Thymus (tissue), 11 donors: Measurements from ENCODE around the gene CHMP2B. TPM values are rescaled to one million over a fixed set of nuclear protein-coding genes. Genes with fewer than 3 reads are reported as not detected.
"Not testable (repeated sequence)": the region's sequence is repeated elsewhere in the genome, so short reads cannot be mapped to it uniquely, and the experiment has no call there.

Experiments used
- DNase-seq, 9 donors: peaks; one replicate each; pipeline ENCODE4 v3.0.0-alpha.2; 2013; ENCODE audit warnings: low spot score in 9 of 9, low read depth in 6 of 9, missing footprints in 1 of 9
- H3K27ac ChIP-seq, 2 donors: one replicate each; pipeline ENCODE4 v1.5.1; 2013; ENCODE audit warnings: control low read depth in 1 of 2, low read depth in 1 of 2, low read length in 1 of 2, mild to moderate bottlenecking in 1 of 2, moderate library complexity in 1 of 2
- H3K27me3 ChIP-seq, 2 donors: one replicate each; pipeline ENCODE4 v1.5.1; 2013; ENCODE audit warnings: low read length in 1 of 2; ENCODE audit not compliant: control insufficient read depth in 2 of 2, insufficient read depth in 1 of 2
- H3K36me3 ChIP-seq, 2 donors: one replicate each; pipeline ENCODE4 v1.5.1; 2013; ENCODE audit warnings: low read length in 1 of 2, mild to moderate bottlenecking in 1 of 2, moderate library complexity in 1 of 2; ENCODE audit not compliant: control insufficient read depth in 2 of 2, insufficient read depth in 2 of 2
- H3K4me1 ChIP-seq, 2 donors: one replicate each; pipeline ENCODE4 v1.5.1; 2013; ENCODE audit warnings: low read length in 2 of 2; ENCODE audit not compliant: control insufficient read depth in 2 of 2, insufficient read depth in 2 of 2
- H3K4me3 ChIP-seq, 2 donors: one replicate each; pipeline ENCODE4 v1.5.1; 2013; ENCODE audit warnings: low read length in 2 of 2, control low read depth in 1 of 2, mild to moderate bottlenecking in 1 of 2
- H3K9me3 ChIP-seq, 2 donors: one replicate each; pipeline ENCODE4 v1.5.1; 2013; ENCODE audit warnings: low read length in 1 of 2, mild to moderate bottlenecking in 1 of 2; ENCODE audit not compliant: control insufficient read depth in 2 of 2, insufficient read depth in 1 of 2
- WGBS: extraction: QIAGEN DNeasy Blood & Tissue Kit; methylation state at CpG from one replicate; pipeline ENCODE4 v1.1.7; 2013; 5-methylcytosine and 5-hydroxymethylcytosine counted together
- polyA plus RNA-seq: library from polyadenylated mRNA; stranded (reverse); fragments of 200-250 nt; gene quantifications from one replicate; pipeline ENCODE4 v1.2.3, GENCODE V29; 2013
- total RNA-seq: library from RNA; stranded (reverse); fragments of 120-200 nt; gene quantifications from one replicate; pipeline ENCODE4 v1.2.4, GENCODE V29; 2013
- donor health status: healthy.

Gene CHMP2B
- total and polyA plus RNA-seq, 2 donors, result 14.1 to 30.6 TPM

DNA sequence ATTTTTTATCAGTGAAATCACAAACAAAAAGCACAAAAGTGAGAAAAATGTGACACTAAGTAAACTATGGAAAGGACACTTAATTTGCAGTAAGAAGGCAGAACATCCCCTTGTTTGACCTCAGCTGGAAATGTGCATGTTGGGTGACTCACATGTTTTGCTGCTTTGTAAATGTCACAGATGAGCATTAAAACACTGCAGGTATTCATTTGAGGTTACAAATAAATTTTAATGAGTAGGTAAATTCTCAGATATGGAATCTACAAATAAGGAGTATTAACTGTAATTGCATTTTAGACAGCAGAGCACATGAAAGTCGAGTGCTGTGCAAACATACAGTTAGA is 20.3 kb downstream of the CHMP2B start:
- no peak for DNase-seq
- H3K36me3 ChIP-seq, result peaks cover 2 to 3% of the 10 kb centered on the region in 2 donors
- H3K27ac ChIP-seq, result no peak overlapping the region
- no peak overlapping the region for H3K4me3 ChIP-seq
- 99% methylated on average over 1 of the region's 1 CpG for WGBS
- no peaks in the 10 kb centered on the region for H3K9me3 ChIP-seq
- no peaks in the 10 kb centered on the region for H3K4me1 ChIP-seq
- no peaks in the 10 kb centered on the region for H3K27me3 ChIP-seq

GRCh38 chr3:87248231-87248630 is 21.1 kb downstream of the CHMP2B start:
- not testable (repeated sequence) for H3K27ac ChIP-seq, H3K9me3 ChIP-seq, DNase-seq, H3K4me1 ChIP-seq, H3K4me3 ChIP-seq, H3K27me3 ChIP-seq, H3K36me3 ChIP-seq
- WGBS, result 96% methylated on average over 6 of the region's 6 CpGs

DNA sequence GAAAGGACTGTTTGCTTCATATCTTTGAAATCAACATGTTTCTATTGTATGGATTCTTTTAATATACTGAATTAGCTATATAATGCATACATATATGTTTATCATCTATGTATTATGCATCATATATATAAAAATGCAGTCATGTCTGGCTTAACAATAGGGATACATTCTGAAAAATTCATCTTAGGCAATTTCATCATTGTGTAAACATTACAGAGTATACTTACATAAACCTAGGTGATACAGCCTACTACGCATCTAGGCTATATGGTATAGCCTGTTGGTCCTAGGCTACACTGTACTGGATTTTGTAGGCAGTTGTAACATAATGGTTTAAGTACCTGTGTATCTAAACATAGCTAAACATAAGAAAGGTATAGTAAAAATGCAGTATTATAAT is 21.7 kb downstream of the CHMP2B start:
- Histone ChIP-seq H3K4me1 (no peaks in the 10 kb centered on the region), H3K36me3 (peaks cover 2 to 4% of the 10 kb centered on the region in 2 donors), H3K27me3 (no peaks in the 10 kb centered on the region), H3K9me3 (no peaks in the 10 kb centered on the region), H3K4me3 (no peak overlapping the region), H3K27ac (no peak overlapping the region)
- no peak for DNase-seq
- 99% methylated on average over 1 of the region's 1 CpG for WGBS

GRCh38 chr3:87250009-87250408 is 22.9 kb downstream of the CHMP2B start:
- Histone ChIP-seq H3K4me3 (no peak overlapping the region), H3K9me3 (no peaks in the 10 kb centered on the region), H3K4me1 (no peaks in the 10 kb centered on the region), H3K27ac (no peak overlapping the region), H3K36me3 (peaks cover 2 to 5% of the 10 kb centered on the region in 2 donors), H3K27me3 (no peaks in the 10 kb centered on the region)
- WGBS, result 99% methylated on average over 1 of the region's 1 CpG
- no peak for DNase-seq

- Histone ChIP-seq H3K4me3 (no peak overlapping the region), H3K4me1 (no peaks in the 10 kb centered on the region), H3K36me3 (no peaks in the 10 kb centered on the region), H3K9me3 (no peaks in the 10 kb centered on the region), H3K27ac (no peak overlapping the region), H3K27me3 (no peaks in the 10 kb centered on the region)
- peak; percentile 8 to 78 (median 39) for DNase-seq
- 50% methylated on average over 4 of the region's 4 CpGs for WGBS
Measured at GRCh38 chr3:87260270-87260669, 33.2 kb downstream of the CHMP2B start.

DNA sequence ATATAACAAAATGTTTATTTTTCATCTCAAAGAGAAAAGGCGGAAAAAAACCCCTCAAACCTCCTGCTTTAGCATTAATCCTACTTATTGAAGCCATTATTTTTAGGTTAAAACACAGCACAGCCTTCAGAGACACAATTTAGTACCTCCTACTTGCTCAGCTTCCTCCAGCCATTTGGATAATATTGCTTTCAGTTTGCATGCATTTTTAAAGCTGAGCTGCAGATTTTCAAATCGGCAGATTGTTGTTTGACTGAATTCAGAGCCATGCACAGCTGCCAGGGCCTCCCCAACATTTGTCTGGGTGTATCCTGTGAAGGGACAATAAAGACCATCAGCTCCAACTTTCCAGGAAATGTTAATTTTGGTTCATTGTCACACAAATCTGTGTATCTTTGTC is 34.8 kb downstream of the CHMP2B start:
- Histone ChIP-seq H3K27me3 (no peaks in the 10 kb centered on the region), H3K9me3 (no peaks in the 10 kb centered on the region), H3K4me3 (no peak overlapping the region), H3K4me1 (no peaks in the 10 kb centered on the region), H3K27ac (no peak overlapping the region), H3K36me3 (no peaks in the 10 kb centered on the region)
- 80% methylated on average over 2 of the region's 2 CpGs for WGBS
- DNase-seq, result no peak

- Histone ChIP-seq H3K36me3 (no peaks in the 10 kb centered on the region), H3K9me3 (no peaks in the 10 kb centered on the region), H3K27ac (peak overlapping the region in 1 of 2 donors; percentile 23), H3K4me1 (peaks cover 2 to 12% of the 10 kb centered on the region in 2 donors), H3K4me3 (no peak overlapping the region), H3K27me3 (no peaks in the 10 kb centered on the region)
- WGBS, result 66% methylated on average over 8 of the region's 8 CpGs
- DNase-seq, result peak in 1 of 9 donors; percentile 29
Measured at GRCh38 chr3:87267953-87268645, 41.0 kb downstream of the CHMP2B start.

GRCh38 chr3:87268646-87269211 is 41.6 kb downstream of the CHMP2B start:
- Histone ChIP-seq H3K9me3 (no peaks in the 10 kb centered on the region), H3K27ac (peak overlapping the region in 1 of 2 donors; percentile 23), H3K4me1 (peaks cover 2 to 12% of the 10 kb centered on the region in 2 donors), H3K27me3 (no peaks in the 10 kb centered on the region), H3K36me3 (no peaks in the 10 kb centered on the region), H3K4me3 (no peak overlapping the region)
- no peak for DNase-seq
- 85% methylated on average over 4 of the region's 4 CpGs for WGBS

GRCh38 chr3:87269723-87270122 is 42.6 kb downstream of the CHMP2B start:
- Histone ChIP-seq H3K36me3 (no peaks in the 10 kb centered on the region), H3K4me1 (peaks cover 2 to 12% of the 10 kb centered on the region in 2 donors), H3K27me3 (no peaks in the 10 kb centered on the region), H3K9me3 (no peaks in the 10 kb centered on the region), H3K27ac (no peak overlapping the region), H3K4me3 (no peak overlapping the region)
- no peak for DNase-seq
